Duodenal mucosa (tissue), 2 donors: ENCODE results near the gene PLCB1.

ENCODE experiments used
- H3K27ac ChIP-seq: one replicate; pipeline ENCODE4 v1.7.0; 2013; ENCODE audit warnings: low read depth, low read length
- H3K27me3 ChIP-seq, 2 donors: one replicate each; pipeline ENCODE4 v1.7.0; 2013; ENCODE audit warnings: low read length in 2 of 2, control low read depth in 1 of 2; ENCODE audit not compliant: insufficient read depth in 2 of 2, control insufficient read depth in 1 of 2
- H3K36me3 ChIP-seq, 2 donors: one replicate each; pipeline ENCODE4 v1.7.0; 2013; ENCODE audit warnings: low read length in 2 of 2, control low read depth in 1 of 2; ENCODE audit not compliant: insufficient read depth in 2 of 2, control insufficient read depth in 1 of 2
- H3K4me1 ChIP-seq, 2 donors: one replicate each; pipeline ENCODE4 v1.7.0; 2013; ENCODE audit warnings: low read length in 2 of 2, control low read depth in 1 of 2; ENCODE audit not compliant: insufficient read depth in 2 of 2, control insufficient read depth in 1 of 2
- H3K4me3 ChIP-seq, 2 donors: one replicate each; pipeline ENCODE4 v1.7.0; 2013; ENCODE audit warnings: low read length in 2 of 2, low read depth in 1 of 2
- H3K9ac ChIP-seq, 2 donors: one replicate each; pipeline ENCODE4 v1.7.0; 2013; ENCODE audit warnings: low read length in 2 of 2, low read depth in 1 of 2
- H3K9me3 ChIP-seq, 2 donors: one replicate each; pipeline ENCODE4 v1.7.0; 2013; ENCODE audit warnings: low read length in 2 of 2, control low read depth in 1 of 2; ENCODE audit not compliant: control insufficient read depth in 1 of 2

The PLCB1 gene

GRCh38 chr20:8895472-8895871 lies 763.4 kb downstream of the PLCB1 start:
- Histone ChIP-seq H3K27ac (no peak overlapping the region), H3K9me3 (peaks cover 10 to 16% of the 10 kb centered on the region in 2 donors), H3K27me3 (no peaks in the 10 kb centered on the region), H3K4me3 (no peak overlapping the region), H3K9ac (no peak overlapping the region), H3K36me3 (no peaks in the 10 kb centered on the region), H3K4me1 (no peaks in the 10 kb centered on the region)

GRCh38 chr20:8898823-8899222 lies 766.8 kb downstream of the PLCB1 start:
- H3K36me3 ChIP-seq: no peaks in the 10 kb centered on the region
- H3K27me3 ChIP-seq: no peaks in the 10 kb centered on the region
- no peak overlapping the region for H3K4me3 ChIP-seq
- H3K9me3 ChIP-seq: peaks cover 10 to 16% of the 10 kb centered on the region in 2 donors
- H3K4me1 ChIP-seq: no peaks in the 10 kb centered on the region
- H3K9ac ChIP-seq: no peak overlapping the region
- no peak overlapping the region for H3K27ac ChIP-seq

- Histone ChIP-seq H3K9ac (no peak overlapping the region), H3K36me3 (no peaks in the 10 kb centered on the region), H3K27me3 (no peaks in the 10 kb centered on the region), H3K27ac (no peak overlapping the region), H3K4me1 (no peaks in the 10 kb centered on the region), H3K4me3 (no peak overlapping the region), H3K9me3 (peaks cover 0 to 5% of the 10 kb centered on the region in 2 donors)
Observed at GRCh38 chr20:8901237-8902025, 769.4 kb downstream of the PLCB1 start.

- H3K36me3 ChIP-seq: no peaks in the 10 kb centered on the region
- no peaks in the 10 kb centered on the region for H3K4me1 ChIP-seq
- no peaks in the 10 kb centered on the region for H3K9me3 ChIP-seq
- no peaks in the 10 kb centered on the region for H3K27me3 ChIP-seq
- H3K9ac ChIP-seq: no peak overlapping the region
- H3K27ac ChIP-seq: no peak overlapping the region
- no peak overlapping the region for H3K4me3 ChIP-seq
Observed at GRCh38 chr20:8903655-8904605, 771.9 kb downstream of the PLCB1 start.

- H3K9me3 ChIP-seq: no peaks in the 10 kb centered on the region
- H3K27me3 ChIP-seq: no peaks in the 10 kb centered on the region
- no peak overlapping the region for H3K4me3 ChIP-seq
- no peak overlapping the region for H3K27ac ChIP-seq
- H3K36me3 ChIP-seq: no peaks in the 10 kb centered on the region
- H3K9ac ChIP-seq: no peak overlapping the region
- no peaks in the 10 kb centered on the region for H3K4me1 ChIP-seq
Observed at GRCh38 chr20:8909596-8909995, 777.5 kb downstream of the PLCB1 start.

DNA sequence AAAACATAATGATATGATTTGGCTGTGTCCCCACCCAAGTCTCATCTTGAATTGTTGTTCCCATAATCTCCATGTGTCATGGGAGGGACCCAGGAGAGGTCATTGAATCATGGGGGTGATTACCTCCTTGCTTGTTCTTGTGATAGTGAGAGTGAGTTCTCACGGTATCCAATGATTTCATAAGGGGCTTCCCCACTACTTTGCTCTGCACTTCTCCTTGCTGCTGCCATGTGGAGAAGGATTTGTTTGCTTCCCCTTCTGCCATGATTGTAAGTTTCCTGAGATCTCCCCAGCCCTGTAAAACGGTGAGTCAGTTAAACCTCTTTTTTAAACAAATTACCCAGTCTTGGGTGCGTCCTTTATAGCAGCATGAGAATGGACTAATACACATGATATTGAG lies 780.0 kb downstream of the PLCB1 start:
- no peaks in the 10 kb centered on the region for H3K4me1 ChIP-seq

DNA sequence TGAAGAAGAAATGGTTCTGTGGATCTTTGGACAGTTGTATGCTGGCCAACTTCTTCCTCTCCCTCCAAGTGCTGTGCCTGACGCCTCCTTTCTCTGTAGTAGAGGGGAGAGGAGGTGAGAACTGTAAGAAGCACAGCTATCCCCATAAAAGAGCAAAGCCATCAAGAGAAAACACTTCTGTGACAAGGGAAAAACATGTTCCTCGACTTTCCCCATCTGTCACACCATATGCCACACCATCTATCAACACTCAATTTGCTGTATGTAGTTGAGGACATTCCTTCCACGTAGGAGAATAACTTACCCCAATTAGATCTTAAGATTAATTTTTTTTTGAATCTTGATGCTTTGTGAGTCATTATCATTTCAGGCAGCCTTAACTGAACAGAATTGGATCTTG lies 780.7 kb downstream of the PLCB1 start:
- H3K27ac ChIP-seq: no peak overlapping the region
- H3K36me3 ChIP-seq: no peaks in the 10 kb centered on the region
- H3K9me3 ChIP-seq: peaks cover 0 to 6% of the 10 kb centered on the region in 2 donors
- no peak overlapping the region for H3K9ac ChIP-seq
- H3K27me3 ChIP-seq: no peaks in the 10 kb centered on the region
- H3K4me3 ChIP-seq: no peak overlapping the region
- no peaks in the 10 kb centered on the region for H3K4me1 ChIP-seq

More for the DNA sequence above, 780.0 kb downstream of the PLCB1 start:
- Histone ChIP-seq H3K4me3 (no peak overlapping the region), H3K27ac (no peak overlapping the region), H3K9me3 (peaks cover 0 to 6% of the 10 kb centered on the region in 2 donors), H3K27me3 (no peaks in the 10 kb centered on the region), H3K9ac (no peak overlapping the region), H3K36me3 (no peaks in the 10 kb centered on the region)

- peaks cover 0 to 6% of the 10 kb centered on the region in 2 donors for H3K9me3 ChIP-seq
- H3K4me3 ChIP-seq: no peak overlapping the region
- no peaks in the 10 kb centered on the region for H3K27me3 ChIP-seq
- H3K9ac ChIP-seq: no peak overlapping the region
- no peaks in the 10 kb centered on the region for H3K4me1 ChIP-seq
- no peaks in the 10 kb centered on the region for H3K36me3 ChIP-seq
- no peak overlapping the region for H3K27ac ChIP-seq
Observed at GRCh38 chr20:8913456-8913855, 781.4 kb downstream of the PLCB1 start.

- Histone ChIP-seq H3K27me3 (no peaks in the 10 kb centered on the region), H3K9me3 (peaks cover 0 to 6% of the 10 kb centered on the region in 2 donors), H3K36me3 (no peaks in the 10 kb centered on the region), H3K4me1 (no peaks in the 10 kb centered on the region), H3K27ac (no peak overlapping the region), H3K9ac (no peak overlapping the region), H3K4me3 (no peak overlapping the region)
Observed at GRCh38 chr20:8914421-8914820, 782.4 kb downstream of the PLCB1 start.

DNA sequence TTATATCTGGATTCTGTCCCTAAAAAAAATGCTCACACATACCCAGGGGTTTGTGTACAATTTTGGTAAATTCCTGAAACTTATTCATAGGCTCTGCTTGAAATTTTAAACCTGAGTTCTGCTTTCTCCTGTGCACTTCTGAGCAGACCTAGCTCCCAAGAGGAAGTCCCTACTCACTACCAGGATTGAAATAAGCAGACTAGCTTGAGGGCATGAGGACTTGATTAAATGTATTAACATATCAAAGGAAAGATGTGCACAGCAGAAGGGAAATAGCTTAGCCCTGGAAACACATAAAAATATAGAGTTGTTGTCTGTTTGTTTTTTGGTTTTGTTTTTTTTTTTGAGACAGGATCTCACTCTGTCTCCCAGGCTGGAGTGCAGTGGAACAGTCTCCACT lies 785.0 kb downstream of the PLCB1 start:
- no peaks in the 10 kb centered on the region for H3K36me3 ChIP-seq
- no peaks in the 10 kb centered on the region for H3K27me3 ChIP-seq
- no peak overlapping the region for H3K9ac ChIP-seq
- no peaks in the 10 kb centered on the region for H3K4me1 ChIP-seq
- H3K9me3 ChIP-seq: peaks cover 0 to 6% of the 10 kb centered on the region in 2 donors
- H3K27ac ChIP-seq: no peak overlapping the region
- H3K4me3 ChIP-seq: no peak overlapping the region
